GM12878 (cell line): ENCODE measurements around the gene ZNF592. TPM values are rescaled to one million over a fixed set of nuclear protein-coding genes. Genes with fewer than 3 reads are reported as not detected.

Experiments
- ATAC-seq: fragments of 200-7000 bp; cut with Tn5 transposase; 3 replicates; pipeline ENCODE4 v1.9.1; 2020; ENCODE audit warnings: mild to moderate bottlenecking, moderate library complexity
- BruUV-seq: library from RNA; stranded (reverse); fragments of 400-500 nt; replicated peaks from 2 replicates; lab custom pipeline; 2021; lab: Mats Ljungman, UMichigan
- CTCF ChIA-PET: fragments of 300-600 bp; sonication (Branson Sonifier 250); formaldehyde crosslinking; extraction: SDS; loops from one replicate; lab custom pipeline; 2021; ENCODE audit warnings: inconsistent platforms; lab: Yijun Ruan, JAX
- POLR2A ChIA-PET: fragments of 350-600 bp; formaldehyde crosslinking; extraction: SDS; loops from one replicate; lab custom pipeline; 2021; ENCODE audit warnings: inconsistent platforms; lab: Charles Lee
- RAD21 ChIA-PET: fragments of 300-600 bp; sonication (Branson Sonifier 250); formaldehyde crosslinking; loops from one replicate; lab custom pipeline; 2023; ENCODE audit warnings: antibody characterized with exemption; ENCODE audit not compliant: unreplicated experiment; lab: Charles Lee
- SMC1A ChIA-PET: fragments of 300-600 bp; sonication (Branson Sonifier 250); formaldehyde crosslinking; loops from one replicate; lab custom pipeline; 2023; ENCODE audit not compliant: unreplicated experiment, uncharacterized antibody; lab: Charles Lee
- DNase-seq: peaks from one replicate; pipeline ENCODE4 v3.0.0-alpha.2; 2011; ENCODE audit warnings: low read depth, low spot score
- FAIRE-seq: peaks from 3 replicates; lab custom pipeline; 2011; peaks lifted over from hg19 to GRCh38; lab: Jason Lieb, UNC
- H2AFZ ChIP-seq: 2 replicates; pipeline ENCODE4 v1.6.0; 2011; ENCODE audit warnings: low read depth, low read length, control low read depth; ENCODE audit not compliant: control insufficient read depth
- H3K27ac ChIP-seq: 2 replicates; pipeline ENCODE4 v1.5.1; 2011; ENCODE audit warnings: control low read depth; ENCODE audit not compliant: control insufficient read depth, insufficient read depth
- H3K27me3 ChIP-seq, 2 experiments: replicated peaks in 1 of 2; 2 replicates each; pipeline versions ENCODE4 v1.6.0 to v1.6.1; 2011; ENCODE audit warnings: low read length in 1 of 2; ENCODE audit not compliant: control insufficient read depth in 2 of 2, insufficient read depth in 2 of 2
- H3K36me3 ChIP-seq, 2 experiments: 2 replicates each; pipeline ENCODE4 v1.5.1; 2011; ENCODE audit warnings: low read length in 1 of 2; ENCODE audit not compliant: control insufficient read depth in 2 of 2, insufficient read depth in 2 of 2
- H3K4me1 ChIP-seq: 2 replicates; pipeline ENCODE4 v1.6.1; 2011; ENCODE audit warnings: mild to moderate bottlenecking, low read length, moderate library complexity, mixed read lengths; ENCODE audit not compliant: control insufficient read depth, insufficient read depth
- H3K4me2 ChIP-seq: 2 replicates; pipeline ENCODE4 v1.6.0; 2011; ENCODE audit warnings: control low read depth; ENCODE audit not compliant: control insufficient read depth, insufficient read depth
- H3K4me3 ChIP-seq: fragments of 200-600 bp; sonication (generic); 2 replicates; pipeline ENCODE4 v1.5.1; 2016
- H3K79me2 ChIP-seq: 2 replicates; pipeline ENCODE4 v1.6.0; 2011; ENCODE audit warnings: low read length; ENCODE audit not compliant: control insufficient read depth, insufficient read depth
- H3K9ac ChIP-seq: 2 replicates; pipeline ENCODE4 v1.8.0; 2011; ENCODE audit warnings: low read length, control low read depth, mixed read lengths; ENCODE audit not compliant: control insufficient read depth, insufficient read depth
- H3K9me3 ChIP-seq: replicated peaks from 3 replicates; pipeline ENCODE4 v1.5.1; 2011; ENCODE audit warnings: mild to moderate bottlenecking, low read length; ENCODE audit not compliant: control insufficient read depth, insufficient read depth
- H4K20me1 ChIP-seq: 2 replicates; pipeline ENCODE4 v1.6.0; 2011; ENCODE audit not compliant: control insufficient read depth, insufficient read depth
- CHD2 ChIP-seq: IDR thresholded peaks from 2 replicates; pipeline ENCODE4 v1.6.1; 2011; ENCODE audit warnings: low read depth, low read length, improper control_type of control experiment, borderline replicate concordance
- CUX1 ChIP-seq: IDR thresholded peaks from 2 replicates; pipeline ENCODE4 v1.6.1; 2012; ENCODE audit warnings: improper control_type of control experiment, low read depth, low read length; ENCODE audit not compliant: insufficient replicate concordance
- EED ChIP-seq: sonication (generic); IDR thresholded peaks from 2 replicates; pipeline ENCODE4 v1.6.1; 2016; ENCODE audit warnings: antibody characterized with exemption, low read depth
- IKZF1 ChIP-seq: fragments of 450-650 bp; conservative IDR thresholded peaks from 2 replicates; pipeline ENCODE4 v1.6.1; 2017; ENCODE audit warnings: antibody characterized with exemption, mild to moderate bottlenecking
- KDM1A ChIP-seq: fragments of 200-600 bp; sonication (generic); IDR thresholded peaks from 2 replicates; pipeline ENCODE4 v1.6.1; 2016; ENCODE audit warnings: borderline replicate concordance
- NR2F1 ChIP-seq: fragments of 450-650 bp; conservative IDR thresholded peaks from 2 replicates; pipeline ENCODE4 v1.6.1; 2017; ENCODE audit warnings: mild to moderate bottlenecking
- PAX8 ChIP-seq: fragments of 450-650 bp; IDR thresholded peaks from 2 replicates; pipeline ENCODE4 v1.6.1; 2017; ENCODE audit warnings: mild to moderate bottlenecking, moderate library complexity
- PRDM15 ChIP-seq: fragments of 450-650 bp; formaldehyde crosslinking; IDR thresholded peaks from 2 replicates; pipeline ENCODE4 v1.4.0; 2020; ENCODE audit warnings: mild to moderate bottlenecking, moderate library complexity
- RELA ChIP-seq: fragments of 450-650 bp; IDR thresholded peaks from 2 replicates; pipeline ENCODE4 v1.8.0; 2014; ENCODE audit warnings: borderline replicate concordance; ENCODE audit not compliant: partially characterized antibody
- ZNF207 ChIP-seq: fragments of 450-650 bp; IDR thresholded peaks from 2 replicates; pipeline ENCODE4 v1.6.1; 2014; ENCODE audit warnings: antibody characterized with exemption, mild to moderate bottlenecking, borderline replicate concordance
- ZNF384 ChIP-seq: IDR thresholded peaks from 2 replicates; pipeline ENCODE4 v1.6.1; 2012; ENCODE audit warnings: low read depth, mild to moderate bottlenecking, low read length, improper control_type of control experiment, borderline replicate concordance
- WGBS: methylation state at CpG from one replicate; pipeline ENCODE4 v1.1.6; 2016; ENCODE audit warnings: low lambda C conversion rate; ENCODE audit not compliant: insufficient replicate concordance, insufficient coverage; ENCODE audit errors: missing lambda C conversion rate; 5-methylcytosine and 5-hydroxymethylcytosine counted together
- in situ Hi-C: fragments of 300-500 bp; cut with MboI; formaldehyde crosslinking; loops from 9 replicates; pipeline ENCODE4 v1.14.3; 2018; ENCODE audit warnings: mixed read lengths
- intact Hi-C: fragments of 100-400 bp; cut with micrococcal nuclease; formaldehyde crosslinking; loops from one replicate; pipeline ENCODE4 v1.14.2; 2022; ENCODE audit not compliant: unreplicated experiment
- polyA plus RNA-seq, 11 experiments: library from polyadenylated mRNA; depleted of rRNA in 4 of 11; unstranded in 6 of 11; stranded (reverse) in 5 of 11; fragments of >200 nt; fragmentation: Nextera tagmentation in 4 of 11; fragmentation: Illumina TruSeq in 1 of 11; extraction: Ambion mirVana in 4 of 11; extraction: Trizol in 1 of 11; gene quantifications; 1 replicate in 1 of 11; 2 replicates in 10 of 11; pipeline versions ENCODE4 v1.2.1 to v1.2.3, GENCODE V29; 2011 to 2016; ENCODE audit warnings: inconsistent platforms in 2 of 11, missing spikeins in 2 of 11, low read depth in 1 of 11
- total RNA-seq, 4 experiments: library from RNA; depleted of rRNA in 3 of 4; stranded (reverse); fragments of >200 nt in 3 of 4; fragmentation: Illumina TruSeq in 1 of 4; extraction: Trizol in 1 of 4; gene quantifications; 2 replicates each; pipeline versions ENCODE4 v1.2.1 to v1.2.3, GENCODE V29; 2013 to 2021

The ZNF592 gene
- total and polyA plus RNA-seq, 10 of the 15 experiments (the other 5 are each of a cell fraction or from before 2014, with no cell fraction given) = 0.95 to 23.7 (median 8.6) TPM

GRCh38 chr15:84840255-84840654 lies 91.9 kb downstream of the ZNF592 start (continued):
- TF ChIP-seq PRDM15 (CRISPR knock-in tag) = no peak
- no peak for TF ChIP-seq RELA
- no peak for TF ChIP-seq IKZF1
- no peak for TF ChIP-seq ZNF207
- no peak for TF ChIP-seq EED
- TF ChIP-seq NR2F1 = no peak
- TF ChIP-seq ZNF384 = no peak

DNA sequence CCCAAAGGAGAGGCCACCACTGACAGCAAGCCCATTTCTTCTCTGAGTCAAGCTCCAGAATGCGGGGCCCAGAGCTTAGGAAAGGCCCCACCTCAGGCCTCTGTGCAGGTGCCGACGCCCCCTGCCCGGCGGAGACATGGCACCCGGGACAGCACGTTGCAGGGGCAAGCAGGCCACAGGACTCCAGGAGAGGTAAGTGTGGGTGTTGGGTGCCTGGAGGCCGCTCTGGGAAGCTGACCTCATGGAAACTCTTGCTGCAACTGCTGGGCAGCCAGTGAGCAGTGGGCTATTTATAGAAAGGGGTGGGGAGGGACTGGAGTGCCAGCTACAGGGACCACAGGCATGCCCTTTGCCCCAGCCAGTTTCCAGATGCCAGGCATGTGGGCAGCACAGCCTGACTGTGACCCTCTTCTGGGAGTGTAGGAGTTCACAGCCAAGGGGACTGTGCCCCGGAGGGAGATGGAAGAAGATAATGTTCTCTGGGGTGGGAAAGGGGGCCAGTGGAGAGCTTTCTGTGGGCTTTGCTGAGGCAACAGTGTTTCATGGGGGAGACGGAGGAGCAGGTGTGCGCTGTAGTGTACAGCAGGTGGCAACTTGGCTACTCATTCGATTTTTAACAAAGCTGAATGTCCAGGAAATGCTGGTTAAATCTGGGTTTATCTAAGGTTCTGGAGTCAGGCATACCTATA lies 92.5 kb downstream of the ZNF592 start:
- DNase-seq (no peak), FAIRE-seq (no peak)
- Histone ChIP-seq H3K4me1 (no peaks in the 10 kb centered on the region), H4K20me1 (no peaks in the 10 kb centered on the region), H3K27me3 (peaks cover 0 to 5% of the 10 kb centered on the region in 2 experiments; a peak in 2 of 4 replicates), H3K4me2 (no peak overlapping the region), H3K36me3 (no peaks in the 10 kb centered on the region), H3K4me3 (no peak overlapping the region), H2AFZ (no peak overlapping the region)
- CTCF ChIA-PET = interaction anchor here (0.9 to 1.1 kb wide), 2 partner anchors 37 to 87 kb away, joined by 4 to 6 read pairs; no protein-coding TSS in a partner anchor
- BruUV-seq = no TSS peak
- intact Hi-C loops (loop anchor here (10.0 kb wide), 1 partner anchor 204 kb away; no protein-coding TSS in a partner anchor), in situ Hi-C loops (no loop called here)
- 64% methylated on average over 12 of the region's 12 CpGs for WGBS
- RAD21 ChIA-PET = no interaction called here
- POLR2A ChIA-PET = no interaction called here
- TF ChIP-seq KDM1A = no peak
- TF ChIP-seq RELA = no peak
- TF ChIP-seq CHD2 = no peak
- no peak for TF ChIP-seq CUX1
- TF ChIP-seq PAX8 = no peak
- TF ChIP-seq, all 136 proteins: peak for 0
- Histone ChIP-seq H3K9ac (no peak overlapping the region), H3K27ac (no peak overlapping the region), H3K9me3 (no peaks in the 10 kb centered on the region), H3K79me2 (no peaks in the 10 kb centered on the region)
- SMC1A ChIA-PET = no interaction called here
- ATAC-seq = no peak
